Prostate gland (tissue), 2 donors: ENCODE data around the gene TMEM204. TPM values are rescaled to one million over a fixed set of nuclear protein-coding genes. Genes with fewer than 3 reads are reported as not detected.

Experiments used
- DNase-seq: peaks from one replicate; pipeline ENCODE4 v3.0.0-alpha.2; 2019; ENCODE audit warnings: low spot score
- H3K27ac ChIP-seq, 2 donors: fragments of 200-600 bp; sonication (generic); 2 replicates each; pipeline ENCODE4 v1.5.1; 2017 to 2019
- H3K27me3 ChIP-seq: fragments of 200-600 bp; sonication (generic); replicated peaks from 2 replicates; pipeline ENCODE4 v1.5.1; 2019; ENCODE audit not compliant: insufficient read depth
- H3K36me3 ChIP-seq, 2 donors: fragments of 200-600 bp; sonication (generic); 1 replicate in 1 of 2; 2 replicates in 1 of 2; pipeline versions ENCODE4 v1.5.1 to v1.8.1; 2017 to 2019
- H3K4me1 ChIP-seq: fragments of 200-600 bp; sonication (generic); replicated peaks from 2 replicates; pipeline ENCODE4 v1.5.1; 2019
- H3K4me3 ChIP-seq, 2 donors: fragments of 200-600 bp; sonication (generic); 2 replicates each; pipeline ENCODE4 v1.5.1; 2017 to 2019
- H3K9me3 ChIP-seq: fragments of 200-600 bp; sonication (generic); 2 replicates; pipeline ENCODE4 v1.5.1; 2017
- POLR2A ChIP-seq: fragments of 450-650 bp; IDR thresholded peaks from one replicate; pipeline ENCODE4 v1.6.1; 2016; ENCODE audit warnings: antibody characterized with exemption, mild to moderate bottlenecking
- POLR2AphosphoS5 ChIP-seq: sonication (generic); formaldehyde crosslinking; IDR thresholded peaks from one replicate; pipeline ENCODE4 v1.6.1; 2017; ENCODE audit warnings: antibody characterized with exemption
- WGBS: methylation state at CpG from one replicate; pipeline ENCODE4 v1.1.5; 2018; 5-methylcytosine and 5-hydroxymethylcytosine counted together
- intact Hi-C: fragments of 100-400 bp; cut with DNase I; formaldehyde crosslinking; loops from one replicate; pipeline ENCODE4 v1.14.2; 2022
- total RNA-seq, 2 donors: library from RNA; depleted of rRNA; stranded (reverse); fragments of >200 nt; gene quantifications; one replicate each; pipeline ENCODE4 v1.1.0, GENCODE V29; 2016
- TF ChIP-seq, protein P1 (sequence below), 4 experiments: fragments of 200-600 bp in 2 of 4; fragments of 450-650 bp in 2 of 4; sonication (generic) in 2 of 4; IDR thresholded peaks; 1 replicate in 3 of 4; 2 replicates in 1 of 4; pipeline ENCODE4 v1.5.1; 2016 to 2019; ENCODE audit warnings: antibody characterized with exemption in 4 of 4, mild to moderate bottlenecking in 2 of 4, moderate library complexity in 2 of 4

TMEM204 gene
- total RNA-seq, 2 donors from 2014 or later: 20.7 to 33.9 TPM

DNA sequence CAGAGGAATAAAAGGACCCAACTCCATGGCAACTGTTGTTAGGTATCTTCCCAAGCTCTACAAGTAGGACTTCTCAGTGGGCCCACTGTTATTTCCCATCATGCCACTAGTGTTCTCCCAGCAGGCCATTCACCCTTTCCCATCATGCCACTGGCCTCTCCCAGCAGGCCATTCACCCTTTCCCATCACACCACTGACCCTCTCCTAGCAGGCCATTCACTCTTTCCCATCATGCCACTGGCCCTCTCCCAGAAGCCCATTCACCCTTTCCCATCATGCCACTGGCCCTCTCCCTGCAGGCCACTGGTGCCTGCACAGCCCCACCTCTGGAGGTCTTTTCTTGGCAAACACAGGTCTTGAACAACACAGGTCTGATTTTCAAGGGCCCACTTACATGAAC lies 42.1 kb downstream of the TMEM204 start:
- Histone ChIP-seq H3K36me3 (no peaks in the 10 kb centered on the region), H3K4me1 (no peaks in the 10 kb centered on the region), H3K27me3 (no peaks in the 10 kb centered on the region), H3K4me3 (no peak overlapping the region), H3K9me3 (no peaks in the 10 kb centered on the region), H3K27ac (no peak overlapping the region)
- intact Hi-C loops: no loop called here
- no peak for TF ChIP-seq POLR2AphosphoS5
- TF ChIP-seq, protein P1, sequence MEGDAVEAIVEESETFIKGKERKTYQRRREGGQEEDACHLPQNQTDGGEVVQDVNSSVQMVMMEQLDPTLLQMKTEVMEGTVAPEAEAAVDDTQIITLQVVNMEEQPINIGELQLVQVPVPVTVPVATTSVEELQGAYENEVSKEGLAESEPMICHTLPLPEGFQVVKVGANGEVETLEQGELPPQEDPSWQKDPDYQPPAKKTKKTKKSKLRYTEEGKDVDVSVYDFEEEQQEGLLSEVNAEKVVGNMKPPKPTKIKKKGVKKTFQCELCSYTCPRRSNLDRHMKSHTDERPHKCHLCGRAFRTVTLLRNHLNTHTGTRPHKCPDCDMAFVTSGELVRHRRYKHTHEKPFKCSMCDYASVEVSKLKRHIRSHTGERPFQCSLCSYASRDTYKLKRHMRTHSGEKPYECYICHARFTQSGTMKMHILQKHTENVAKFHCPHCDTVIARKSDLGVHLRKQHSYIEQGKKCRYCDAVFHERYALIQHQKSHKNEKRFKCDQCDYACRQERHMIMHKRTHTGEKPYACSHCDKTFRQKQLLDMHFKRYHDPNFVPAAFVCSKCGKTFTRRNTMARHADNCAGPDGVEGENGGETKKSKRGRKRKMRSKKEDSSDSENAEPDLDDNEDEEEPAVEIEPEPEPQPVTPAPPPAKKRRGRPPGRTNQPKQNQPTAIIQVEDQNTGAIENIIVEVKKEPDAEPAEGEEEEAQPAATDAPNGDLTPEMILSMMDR (IDR thresholded peaks at IDR 0.05): no peak
- TF ChIP-seq POLR2A: no peak
- no peak for DNase-seq

DNA sequence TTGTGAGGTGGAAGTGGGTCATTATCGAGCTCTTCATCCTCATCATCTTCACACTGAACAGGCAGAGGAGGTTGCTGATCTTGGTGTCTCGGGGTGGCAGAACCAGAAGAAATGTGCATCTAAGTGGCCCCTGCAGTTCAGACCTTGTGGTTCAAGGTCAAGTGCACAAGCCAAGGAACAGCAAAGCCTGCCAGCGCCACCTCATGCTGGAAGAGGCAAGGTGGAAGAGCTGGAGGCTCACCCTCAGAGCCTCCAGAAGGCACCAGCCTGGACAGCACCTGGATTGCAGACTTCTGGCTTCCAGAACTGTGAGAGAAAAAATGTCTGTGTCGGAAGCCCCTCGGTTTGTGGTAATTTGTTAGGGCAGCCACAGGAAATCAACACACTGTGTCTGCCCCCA lies 45.7 kb downstream of the TMEM204 start:
- no peak overlapping the region for H3K27ac ChIP-seq
- intact Hi-C loops: no loop called here
- DNase-seq: no peak
- TF ChIP-seq, protein P1 (IDR thresholded peaks at IDR 0.05): no peak
- TF ChIP-seq POLR2AphosphoS5 (no peak), POLR2A (no peak)
- 91% methylated on average over 5 of the region's 5 CpGs for WGBS
- no peaks in the 10 kb centered on the region for H3K4me1 ChIP-seq
- H3K9me3 ChIP-seq: no peaks in the 10 kb centered on the region
- H3K4me3 ChIP-seq: no peak overlapping the region
- H3K36me3 ChIP-seq: peaks cover 0 to 4% of the 10 kb centered on the region in 2 donors
- H3K27me3 ChIP-seq: no peaks in the 10 kb centered on the region

DNA sequence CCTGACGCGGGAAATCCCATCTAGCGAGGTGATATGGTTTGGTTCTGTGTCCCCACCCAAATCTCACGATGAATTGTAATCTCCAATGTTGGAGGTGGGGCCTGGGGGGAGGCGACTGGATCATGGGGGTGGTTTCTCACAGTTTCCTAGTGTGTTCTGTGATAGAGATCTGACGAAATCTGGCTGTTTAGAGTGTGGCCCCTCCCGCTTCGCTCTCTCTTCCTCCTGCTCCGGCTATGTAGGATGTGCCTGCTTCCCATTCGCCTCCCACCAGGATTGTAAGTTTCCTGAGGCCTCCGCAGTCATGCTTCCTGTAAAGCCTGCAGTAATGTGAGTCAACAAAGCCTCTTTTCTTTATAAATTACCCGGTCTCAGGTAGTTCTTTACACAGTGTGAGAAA lies 46.8 kb downstream of the TMEM204 start:
- Histone ChIP-seq H3K36me3 (peaks cover 0 to 4% of the 10 kb centered on the region in 2 donors), H3K27ac (no peak overlapping the region), H3K4me1 (no peaks in the 10 kb centered on the region), H3K9me3 (no peaks in the 10 kb centered on the region), H3K27me3 (no peaks in the 10 kb centered on the region), H3K4me3 (no peak overlapping the region)
- intact Hi-C loops: no loop called here
- no peak for DNase-seq
- WGBS: 90% methylated on average over 12 of the region's 12 CpGs
- TF ChIP-seq POLR2AphosphoS5: no peak
- no peak for TF ChIP-seq POLR2A

DNA sequence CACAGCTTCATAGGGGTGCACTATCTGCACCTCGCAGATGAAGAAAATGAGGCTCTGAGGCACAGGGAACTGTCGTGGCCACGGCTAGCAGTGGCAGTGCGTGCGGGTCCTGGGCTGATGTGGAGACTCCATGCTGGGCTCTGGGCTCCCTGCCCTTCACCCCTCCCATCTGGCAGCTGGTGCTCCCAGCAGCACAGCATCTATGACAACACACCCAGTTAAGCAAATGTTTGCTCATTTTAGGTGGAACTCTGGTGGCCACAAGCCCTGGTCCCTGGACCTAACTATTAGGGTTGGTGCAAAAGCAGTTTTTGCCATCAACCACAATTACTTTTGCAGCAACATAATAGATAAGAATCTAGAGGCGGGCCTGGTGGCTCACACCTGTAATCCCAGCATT lies 47.5 kb downstream of the TMEM204 start:
- H3K36me3 ChIP-seq: peaks cover 0 to 4% of the 10 kb centered on the region in 2 donors
- no peak overlapping the region for H3K4me3 ChIP-seq
- H3K27me3 ChIP-seq: no peaks in the 10 kb centered on the region
- H3K4me1 ChIP-seq: no peaks in the 10 kb centered on the region
- WGBS: 92% methylated on average over 6 of the region's 6 CpGs
- intact Hi-C loops: no loop called here
- no peak overlapping the region for H3K27ac ChIP-seq
- H3K9me3 ChIP-seq: no peaks in the 10 kb centered on the region
- DNase-seq: no peak
- TF ChIP-seq POLR2AphosphoS5 (no peak), POLR2A (no peak)
- TF ChIP-seq, protein P1 (IDR thresholded peaks at IDR 0.05): no peak

DNA sequence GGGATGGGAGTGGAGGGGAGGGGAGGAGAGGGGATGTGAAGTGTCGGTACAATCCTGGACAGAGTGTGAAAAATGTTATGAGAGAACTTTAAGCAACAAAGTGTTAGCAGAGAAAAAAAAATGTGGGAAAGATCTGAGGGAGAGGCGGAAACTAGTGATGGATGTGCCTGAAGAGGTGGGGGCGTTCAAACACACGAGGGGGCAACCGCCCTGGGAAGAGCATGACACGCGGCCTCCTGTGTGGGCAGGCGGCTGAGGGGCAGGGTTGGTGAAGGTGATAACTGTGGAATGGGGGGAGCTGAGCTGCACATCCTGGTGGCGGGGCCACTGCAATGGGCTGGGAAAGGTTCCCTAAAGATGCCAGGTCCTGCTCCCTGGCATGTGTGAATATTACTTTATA lies 48.3 kb downstream of the TMEM204 start:
- no peaks in the 10 kb centered on the region for H3K9me3 ChIP-seq
- H3K4me3 ChIP-seq: no peak overlapping the region
- 80% methylated on average over 9 of the region's 9 CpGs for WGBS
- TF ChIP-seq, protein P1 (IDR thresholded peaks at IDR 0.05): no peak
- TF ChIP-seq POLR2A (no peak), POLR2AphosphoS5 (no peak)
- peaks cover 0 to 4% of the 10 kb centered on the region in 2 donors for H3K36me3 ChIP-seq
- H3K4me1 ChIP-seq: no peaks in the 10 kb centered on the region
- no peak for DNase-seq
- H3K27ac ChIP-seq: no peak overlapping the region
- intact Hi-C loops: no loop called here
- no peaks in the 10 kb centered on the region for H3K27me3 ChIP-seq
